ENCODE data around the gene IFITM1. TPM values are rescaled to one million over a fixed set of nuclear protein-coding genes. Genes with fewer than 3 reads are reported as not detected.

Gene IFITM1
- total and polyA plus RNA-seq, 2 of the 8 experiments (the other 6 are each of a cell fraction or from before 2014, with no cell fraction given), result 394 to 1,464 TPM

- CTCF ChIA-PET (ENCODE audit: partially characterized antibody), result interaction anchor here (0.9 to 13.4 kb wide), 5 partner anchors 41 to 107 kb away, joined by 3 to 212 read pairs (median 5); partner anchors contain the start of gene IFITM2
- H3K4me2 ChIP-seq (ENCODE audit: insufficient read depth in 1 of 2, low read depth in 2 of 2, low read length in 2 of 2), result no peak overlapping the region; a peak in 1 of 4 replicates
- POLR2A ChIA-PET (ENCODE audit: partially characterized antibody), result interaction anchor here (0.6 kb wide), 1 partner anchor 114 kb away, joined by 3 read pairs; no protein-coding TSS in a partner anchor
- TF ChIP-seq POU5F1 (IDR thresholded peaks at IDR 0.05; ENCODE audit: low read depth, low read length) (no peak), TCF12 (IDR thresholded peaks at IDR 0.05; ENCODE audit: low read depth, low read length) (no peak), GTF2F1 (IDR thresholded peaks at IDR 0.05; ENCODE audit: borderline replicate concordance, low read depth, low read length) (no peak), KDM1A (IDR thresholded peaks at IDR 0.05; ENCODE audit: borderline replicate concordance, low read length) (no peak), CBX5 (IDR thresholded peaks at IDR 0.05; ENCODE audit: low read depth, low read length) (no peak), YY1 (IDR thresholded peaks at IDR 0.05; ENCODE audit: low read depth, low read length) (no peak), SP4 (IDR thresholded peaks at IDR 0.05; ENCODE audit: low read length) (no peak), CTCF (IDR thresholded peaks at IDR 0.05; ENCODE audit: control extremely low read depth in 1 of 3, insufficient read depth in 1 of 3, low read depth in 1 of 3, low read length in 3 of 3) (no peak), SP2 (IDR thresholded peaks at IDR 0.05; ENCODE audit: low read length) (no peak), HDAC6 (IDR thresholded peaks at IDR 0.05; ENCODE audit: low read depth, low read length) (no peak)
These were observed 44.4 kb downstream of the IFITM1 start for GRCh38 chr11:358129-358800.

More at GRCh38 chr11:358129-358800, 44.4 kb downstream of the IFITM1 start:
- Histone ChIP-seq H3K27me3 (replicated peaks in 1 of 4; ENCODE audit: control insufficient read depth in 3 of 4, extremely low read depth in 1 of 4, insufficient read depth in 3 of 4, low read length in 3 of 4) (no peaks in the 10 kb centered on the region), H2BK120ac (replicated peaks; ENCODE audit: low read depth, low read length) (no peak overlapping the region), H3K4me3 (ENCODE audit: extremely low read depth in 1 of 4, insufficient read depth in 2 of 4, low read depth in 3 of 4, low read length in 4 of 4) (no peak overlapping the region), H3K9me3 (ENCODE audit: insufficient read depth in 2 of 2, low read depth in 1 of 2, low read length in 1 of 2) (peaks cover 18 to 31% of the 10 kb centered on the region in 2 experiments), H3K14ac (ENCODE audit: insufficient read length) (no peak overlapping the region), H3K4me1 (replicated peaks in 1 of 4; ENCODE audit: control insufficient read depth in 3 of 4, insufficient read depth in 4 of 4, low read length in 3 of 4) (peaks cover 4 to 8% (median 6%) of the 10 kb centered on the region in 4 experiments), H3K4ac (replicated peaks; ENCODE audit: insufficient read length, low read depth, low read length) (no peak overlapping the region), H2AFZ (ENCODE audit: low read length) (no peak overlapping the region), H4K5ac (ENCODE audit: insufficient read length, low read depth, low read length) (no peak overlapping the region), H3K36me3 (ENCODE audit: control insufficient read depth in 2 of 4, insufficient read depth in 4 of 4, low read length in 3 of 4) (peaks cover 0 to 13% (median 0%) of the 10 kb centered on the region in 4 experiments; a peak in 1 of 8 replicates), H3K23ac (ENCODE audit: insufficient read length) (no peak overlapping the region), H3K56ac (replicated peaks; ENCODE audit: insufficient read length, low read depth, low read length) (no peak overlapping the region), H3K23me2 (ENCODE audit: low read depth, low read length) (peaks cover 20% of the 10 kb centered on the region), H2BK12ac (ENCODE audit: low read depth, low read length) (no peak overlapping the region), H2BK20ac (ENCODE audit: low read length) (no peak overlapping the region), H3K18ac (ENCODE audit: extremely low read depth, low read length) (no peak overlapping the region; the same call in 1 of the 2 replicates), H2BK15ac (ENCODE audit: low read length) (no peak overlapping the region), H2BK5ac (ENCODE audit: low read depth, low read length) (no peak overlapping the region), H4K20me1 (replicated peaks in 1 of 2; ENCODE audit: control insufficient read depth in 1 of 2, insufficient read depth in 2 of 2, low read length in 2 of 2) (peaks cover 0 to 16% of the 10 kb centered on the region in 2 experiments), H3K9ac (replicated peaks in 1 of 4; ENCODE audit: extremely low read depth in 1 of 4, low read depth in 3 of 4, low read length in 3 of 4) (no peak overlapping the region), H3K79me2 (ENCODE audit: control insufficient read depth in 1 of 2, insufficient read depth in 2 of 2, low read length in 2 of 2) (peaks cover 0 to 6% of the 10 kb centered on the region in 2 experiments; a peak in 1 of 4 replicates), H4K91ac (replicated peaks; ENCODE audit: insufficient read length, low read length) (no peak overlapping the region), H4K8ac (ENCODE audit: extremely low read depth, insufficient read depth, low read length) (no peak overlapping the region), H2AK5ac (ENCODE audit: low read depth, low read length) (no peak overlapping the region), H3K27ac (ENCODE audit: low read depth, low read length) (no peak overlapping the region), H3K79me1 (ENCODE audit: low read depth, low read length) (peaks cover 3% of the 10 kb centered on the region; the same call in 1 of the 2 replicates)
- whole genome bisulfite sequencing, 2 experiments (ENCODE audit: extremely low coverage in 1 of 2, insufficient coverage in 1 of 2, insufficient read length in 1 of 2, insufficient replicate concordance in 2 of 2, low coverage in 1 of 2, low lambda C conversion rate in 2 of 2, missing lambda C conversion rate in 1 of 2), result 91% methylated on average over 34 of the region's 34 CpGs; no CpG with 5 or more reads in 1 of the 2 experiments
- DNase-seq (ENCODE audit: low read depth in 1 of 2, low spot score in 2 of 2) (no peak), FAIRE-seq (no peak)
